SK-N-SH treated with all-trans-retinoic acid at 6 μM for 48 hours (cell line): ENCODE data around the gene PSMA3.

Source experiments
- ATAC-seq: fragments of 200-7000 bp; cut with Tn5 transposase; 3 replicates; pipeline ENCODE4 v1.9.1; 2020; ENCODE audit warnings: mild to moderate bottlenecking, moderate library complexity
- ARNTL ChIP-seq: fragments of 450-650 bp; formaldehyde crosslinking; IDR thresholded peaks from 2 replicates; pipeline ENCODE4 v1.5.0; 2020; ENCODE audit warnings: low read depth, mild to moderate bottlenecking, moderate library complexity, borderline replicate concordance
- BACH2 ChIP-seq: fragments of 250-450 bp; sonication (Bioruptor Pico); IDR thresholded peaks from 2 replicates; pipeline ENCODE4 v1.9.0; 2021; ENCODE audit warnings: mild to moderate bottlenecking, borderline replicate concordance
- CREB5 ChIP-seq: fragments of 250-450 bp; sonication (Bioruptor Pico); IDR thresholded peaks from 2 replicates; pipeline ENCODE4 v1.5.1; 2020; ENCODE audit warnings: low read depth, mild to moderate bottlenecking, moderate library complexity
- CSDC2 ChIP-seq: fragments of 250-450 bp; sonication (Bioruptor Pico); IDR thresholded peaks from 2 replicates; pipeline ENCODE4 v1.5.0; 2020; ENCODE audit warnings: mild to moderate bottlenecking, moderate library complexity
- CSRNP3 ChIP-seq: fragments of 250-450 bp; sonication (Bioruptor Pico); IDR thresholded peaks from 2 replicates; pipeline ENCODE4 v1.5.1; 2021; ENCODE audit warnings: mild to moderate bottlenecking, moderate library complexity
- ESRRG ChIP-seq: fragments of 250-450 bp; sonication (Bioruptor Pico); IDR thresholded peaks from 2 replicates; pipeline ENCODE4 v1.6.1; 2021; ENCODE audit warnings: mild to moderate bottlenecking
- GLIS3 ChIP-seq: fragments of 250-450 bp; sonication (Bioruptor Pico); IDR thresholded peaks from 2 replicates; pipeline ENCODE4 v1.5.0; 2020; ENCODE audit warnings: mild to moderate bottlenecking, moderate library complexity
- ISL1 ChIP-seq: fragments of 250-450 bp; sonication (Bioruptor Pico); IDR thresholded peaks from 2 replicates; pipeline ENCODE4 v2.1.2; 2022; ENCODE audit warnings: mild to moderate bottlenecking, moderate library complexity
- OSR1 ChIP-seq: fragments of 250-450 bp; sonication (Bioruptor Pico); IDR thresholded peaks from 2 replicates; pipeline ENCODE4 v1.8.0; 2022; ENCODE audit warnings: moderate library complexity, mild to moderate bottlenecking, inconsistent platforms
- PATZ1 ChIP-seq: fragments of 250-450 bp; sonication (Bioruptor Pico); IDR thresholded peaks from 2 replicates; pipeline ENCODE4 v1.8.0; 2020; ENCODE audit warnings: mild to moderate bottlenecking, moderate library complexity, borderline replicate concordance
- POU6F1 ChIP-seq: fragments of 250-450 bp; sonication (Bioruptor Pico); IDR thresholded peaks from 2 replicates; pipeline ENCODE4 v1.8.0; 2021; ENCODE audit warnings: low read depth, mild to moderate bottlenecking, moderate library complexity, borderline replicate concordance
- PPARA ChIP-seq: fragments of 250-450 bp; sonication (Bioruptor Pico); IDR thresholded peaks from 2 replicates; pipeline ENCODE4 v1.5.0; 2020; ENCODE audit warnings: mild to moderate bottlenecking, borderline replicate concordance
- RARB ChIP-seq: fragments of 250-450 bp; sonication (Bioruptor Pico); IDR thresholded peaks from 2 replicates; pipeline ENCODE4 v1.8.0; 2021; ENCODE audit warnings: mild to moderate bottlenecking, moderate library complexity
- SNAI2 ChIP-seq: fragments of 250-450 bp; sonication (Bioruptor Pico); IDR thresholded peaks from 2 replicates; pipeline ENCODE4 v1.5.0; 2020; ENCODE audit warnings: mild to moderate bottlenecking, moderate library complexity
- TCF4 ChIP-seq: fragments of 250-450 bp; sonication (Bioruptor Pico); IDR thresholded peaks from 2 replicates; pipeline ENCODE4 v1.8.0; 2021; ENCODE audit warnings: mild to moderate bottlenecking, moderate library complexity, borderline replicate concordance
- TOX ChIP-seq: fragments of 250-450 bp; sonication (Bioruptor Pico); IDR thresholded peaks from 2 replicates; pipeline ENCODE4 v1.8.0; 2021; ENCODE audit warnings: mild to moderate bottlenecking, moderate library complexity, borderline replicate concordance
- TSHZ2 ChIP-seq: fragments of 250-450 bp; sonication (Bioruptor Pico); IDR thresholded peaks from 2 replicates; pipeline ENCODE4 v1.5.0; 2020; ENCODE audit warnings: mild to moderate bottlenecking, moderate library complexity
- ZC3H10 ChIP-seq: fragments of 250-450 bp; sonication (Bioruptor Pico); IDR thresholded peaks from 2 replicates; pipeline ENCODE4 v1.5.1; 2021; ENCODE audit warnings: mild to moderate bottlenecking, moderate library complexity
- ZFP3 ChIP-seq: fragments of 250-450 bp; sonication (Bioruptor Pico); IDR thresholded peaks from 2 replicates; pipeline ENCODE4 v1.5.0; 2020; ENCODE audit warnings: mild to moderate bottlenecking, moderate library complexity
- ZFP30 ChIP-seq: fragments of 450-650 bp; formaldehyde crosslinking; IDR thresholded peaks from 2 replicates; pipeline ENCODE4 v1.5.0; 2022; ENCODE audit warnings: mild to moderate bottlenecking, moderate library complexity
- ZNF565 ChIP-seq: fragments of 450-650 bp; formaldehyde crosslinking; conservative IDR thresholded peaks from 2 replicates; pipeline ENCODE4 v1.5.0; 2020; ENCODE audit warnings: low read depth, mild to moderate bottlenecking, moderate library complexity
- ZNF70 ChIP-seq: fragments of 450-650 bp; formaldehyde crosslinking; IDR thresholded peaks from 2 replicates; pipeline ENCODE4 v1.5.0; 2020; ENCODE audit warnings: mild to moderate bottlenecking, moderate library complexity
- ZNF8 ChIP-seq: fragments of 450-650 bp; formaldehyde crosslinking; IDR thresholded peaks from 2 replicates; pipeline ENCODE4 v1.5.0; 2020; ENCODE audit warnings: mild to moderate bottlenecking, moderate library complexity

Gene PSMA3

GRCh38 chr14:58296726-58297125 is 52.1 kb downstream of the PSMA3 start:
- TF ChIP-seq ZFP3 (no peak), ZNF565 (CRISPR knock-in tag) (no peak), BACH2 (CRISPR knock-in tag) (no peak), GLIS3 (no peak), SNAI2 (no peak), POU6F1 (CRISPR knock-in tag) (no peak), CREB5 (CRISPR knock-in tag) (no peak)

GRCh38 chr14:58297412-58297761 is 52.7 kb downstream of the PSMA3 start:
- no peak for TF ChIP-seq ZNF8 (CRISPR knock-in tag)

More at GRCh38 chr14:58296726-58297125, 52.1 kb downstream of the PSMA3 start:
- no peak for ATAC-seq

GRCh38 chr14:58297762-58298476 is 53.3 kb downstream of the PSMA3 start:
- ATAC-seq, result peak; percentile 92
- TF ChIP-seq ARNTL (CRISPR knock-in tag) (peak; percentile 95), ESRRG (CRISPR knock-in tag) (peak; percentile 90; the same call in 1 of the 2 replicates), TOX (peak; percentile 90), GLIS3 (peak; percentile 94), ZNF70 (CRISPR knock-in tag) (peak; percentile 92), ZNF8 (CRISPR knock-in tag) (peak; percentile 82), OSR1 (CRISPR knock-in tag) (peak; percentile 97), ZNF565 (CRISPR knock-in tag) (peak; percentile 98), TCF4 (no peak), PATZ1 (no peak), RARB (peak; percentile 90), CSDC2 (CRISPR knock-in tag) (peak; percentile 100), ISL1 (CRISPR knock-in tag) (peak; percentile 60), SNAI2 (peak; percentile 100), ZC3H10 (CRISPR knock-in tag) (peak; percentile 92), PPARA (CRISPR knock-in tag) (peak; percentile 100), POU6F1 (CRISPR knock-in tag) (no peak; the same call in 1 of the 2 replicates), ZFP30 (CRISPR knock-in tag) (peak; percentile 84; the same call in 1 of the 2 replicates), TSHZ2 (CRISPR knock-in tag) (peak; percentile 100), CREB5 (CRISPR knock-in tag) (no peak), BACH2 (CRISPR knock-in tag) (peak; percentile 100), CSRNP3 (CRISPR knock-in tag) (peak; percentile 95), ZFP3 (peak; percentile 95)

More at GRCh38 chr14:58297412-58297761, 52.7 kb downstream of the PSMA3 start:
- ATAC-seq, result peak; percentile 2; the same call in 2 of the 3 replicates
